Measurements from ENCODE around the gene TOMM20. TPM values are rescaled to one million over a fixed set of nuclear protein-coding genes. Genes with fewer than 3 reads are reported as not detected.
"Not testable (repeated sequence)": the region's sequence is repeated elsewhere in the genome, so short reads cannot be mapped to it uniquely, and the experiment has no call there.

Gene TOMM20
- total and polyA plus RNA-seq, 7 donors: 44.7 to 90.9 (median 71.5) TPM

GRCh38 chr1:235161685-235162327 lies 33.2 kb upstream of the TOMM20 start:
- DNase-seq: no peak
- no peaks in the 10 kb centered on the region for H3K9me3 ChIP-seq

GRCh38 chr1:235160957-235161684 lies 32.5 kb upstream of the TOMM20 start, which contains the start of gene RBM34:
Gene RBM34, minus strand, starts transcription at chr1:235161250. Its CDS starts 24 bp downstream, at chr1:235161226.
- TF ChIP-seq CTCF (IDR thresholded peaks at IDR 0.05): peak; percentile 14
- Histone ChIP-seq H3K27me3 (ENCODE audit: insufficient read depth in 3 of 3, low read length in 2 of 3) (no peaks in the 10 kb centered on the region), H3K36me3 (ENCODE audit: insufficient read depth in 1 of 2, low read depth in 1 of 2) (peaks cover 9 to 37% of the 10 kb centered on the region in 2 donors), H3K4me1 (peaks cover 7% of the 10 kb centered on the region), H3K4me3 (peak within 1 kb of the TSS; percentile 82), H3K27ac (peak within 1 kb of the TSS; percentile 90), H3K9me3 (no peaks in the 10 kb centered on the region)
- peak; percentile 97 to 99 (median 98) for ATAC-seq
- DNase-seq: peak; percentile 91 to 96
- 0 to 1% (median 0%) methylated on average over 52 of the region's 52 CpGs for WGBS, 3 donors
- intact Hi-C loops (cut with DNase I): loop anchor here in 1 of 2 donors (2.0 to 5.0 kb wide), 2 partner anchors 34 to 56 kb away; partner anchors contain the start of gene TOMM20

More at GRCh38 chr1:235161685-235162327, 33.2 kb upstream of the TOMM20 start:
- intact Hi-C loops (cut with DNase I): loop anchor here in 1 of 2 donors (2.0 to 5.0 kb wide), 2 partner anchors 35 to 57 kb away; partner anchors contain the start of gene TOMM20
- TF ChIP-seq CTCF (IDR thresholded peaks at IDR 0.05): no peak
- H3K4me3 ChIP-seq: peak overlapping the region; percentile 82
- ATAC-seq: peak in 2 of 4 donors; percentile 20 to 33
- H3K4me1 ChIP-seq: peaks cover 7% of the 10 kb centered on the region
- H3K27me3 ChIP-seq (ENCODE audit: insufficient read depth in 3 of 3, low read length in 2 of 3): no peaks in the 10 kb centered on the region
- 62 to 66% (median 63%) methylated on average over 21 of the region's 21 CpGs for WGBS, 3 donors
- peak overlapping the region; percentile 90 for H3K27ac ChIP-seq
- peaks cover 6 to 33% of the 10 kb centered on the region in 2 donors for H3K36me3 ChIP-seq (ENCODE audit: insufficient read depth in 1 of 2, low read depth in 1 of 2)

GRCh38 chr1:235160383-235160956 lies 31.8 kb upstream of the TOMM20 start:
- DNase-seq (no peak), ATAC-seq (peak in 1 of 4 donors; percentile 61)
- peaks cover 7% of the 10 kb centered on the region for H3K4me1 ChIP-seq
- intact Hi-C loops (cut with DNase I): loop anchor here in 1 of 2 donors (2.0 to 5.0 kb wide), 2 partner anchors 33 to 56 kb away; partner anchors contain the start of gene TOMM20
- H3K36me3 ChIP-seq (ENCODE audit: insufficient read depth in 1 of 2, low read depth in 1 of 2): peaks cover 11 to 44% of the 10 kb centered on the region in 2 donors
- no peaks in the 10 kb centered on the region for H3K9me3 ChIP-seq
- TF ChIP-seq CTCF (IDR thresholded peaks at IDR 0.05): no peak
- 7 to 10% (median 8%) methylated on average over 14 of the region's 14 CpGs for WGBS, 3 donors
- no peaks in the 10 kb centered on the region for H3K27me3 ChIP-seq (ENCODE audit: insufficient read depth in 3 of 3, low read length in 2 of 3)
- peak overlapping the region; percentile 90 for H3K27ac ChIP-seq
- peak overlapping the region; percentile 82 for H3K4me3 ChIP-seq

- Histone ChIP-seq H3K36me3 (ENCODE audit: insufficient read depth in 1 of 2, low read depth in 1 of 2) (peaks cover 11 to 49% of the 10 kb centered on the region in 2 donors), H3K27ac (peak overlapping the region; percentile 90), H3K4me3 (peak overlapping the region; percentile 82)
- not testable (repeated sequence) for H3K27me3 ChIP-seq (ENCODE audit: insufficient read depth in 3 of 3, low read length in 2 of 3); ATAC-seq; H3K4me1 ChIP-seq; H3K9me3 ChIP-seq
- DNase-seq: peak in 1 of 2 donors; percentile 27
- 89 to 92% (median 90%) methylated on average over 9 of the region's 9 CpGs for WGBS, 3 donors
- intact Hi-C loops (cut with DNase I): loop anchor here in 1 of 2 donors (2.0 to 5.0 kb wide), 2 partner anchors 33 to 55 kb away; partner anchors contain the start of gene TOMM20
Measured at GRCh38 chr1:235159930-235160329, 31.3 kb upstream of the TOMM20 start.

- ATAC-seq; H3K27me3 ChIP-seq (ENCODE audit: insufficient read depth in 3 of 3, low read length in 2 of 3); DNase-seq; intact Hi-C loops (cut with DNase I); H3K4me3 ChIP-seq; H3K9me3 ChIP-seq; H3K27ac ChIP-seq; H3K4me1 ChIP-seq: not testable (repeated sequence)
- peaks cover 11 to 56% of the 10 kb centered on the region in 2 donors for H3K36me3 ChIP-seq (ENCODE audit: insufficient read depth in 1 of 2, low read depth in 1 of 2)
- WGBS, 3 donors: 84 to 97% (median 89%) methylated on average over 9 of the region's 9 CpGs
Measured at GRCh38 chr1:235159284-235159683, 30.6 kb upstream of the TOMM20 start.
